H1 (cell line): ENCODE results near the gene SYTL1. TPM values are rescaled to one million over a fixed set of nuclear protein-coding genes. Genes with fewer than 3 reads are reported as not detected.

Experiments used
- CTCF ChIA-PET: fragments of 300-600 bp; sonication (Branson Sonifier 250); formaldehyde crosslinking; loops from one replicate; lab custom pipeline; 2021; ENCODE audit not compliant: partially characterized antibody; lab: Charles Lee
- POLR2A ChIA-PET: fragments of 300-600 bp; sonication (Branson Sonifier 250); formaldehyde crosslinking; loops from one replicate; lab custom pipeline; 2021; ENCODE audit warnings: inconsistent platforms; ENCODE audit not compliant: partially characterized antibody; lab: Charles Lee
- DNase-seq, 2 experiments: peaks; one replicate each; pipeline versions ENCODE4 v3.0.0 to v3.0.0-alpha.2; 2010 to 2022; ENCODE audit warnings: low spot score in 2 of 2, low read depth in 1 of 2, mixed read lengths in 1 of 2
- FAIRE-seq: peaks from 2 replicates; lab custom pipeline; 2011; peaks lifted over from hg19 to GRCh38; lab: Jason Lieb, UNC
- H2AFZ ChIP-seq: 2 replicates; pipeline ENCODE4 v1.8.1; 2012; ENCODE audit warnings: low read length, inconsistent platforms
- H2AK5ac ChIP-seq: 2 replicates; pipeline ENCODE4 v1.6.1; 2013; ENCODE audit warnings: low read depth, low read length
- H2BK120ac ChIP-seq: replicated peaks from 2 replicates; pipeline ENCODE3; 2013; ENCODE audit warnings: low read depth, low read length, inconsistent platforms
- H2BK12ac ChIP-seq: 2 replicates; pipeline ENCODE4 v1.6.1; 2013; ENCODE audit warnings: low read depth, low read length
- H2BK15ac ChIP-seq: 2 replicates; pipeline ENCODE4 v1.6.1; 2013; ENCODE audit warnings: low read length
- H2BK20ac ChIP-seq: 2 replicates; pipeline ENCODE4 v1.6.1; 2013; ENCODE audit warnings: low read length
- H2BK5ac ChIP-seq: 2 replicates; pipeline ENCODE4 v1.6.1; 2013; ENCODE audit warnings: low read depth, low read length
- H3K14ac ChIP-seq: 2 replicates; pipeline ENCODE4 v1.6.1; 2013; ENCODE audit warnings: inconsistent platforms; ENCODE audit not compliant: insufficient read length
- H3K18ac ChIP-seq: 2 replicates; pipeline ENCODE4 v1.6.1; 2013; ENCODE audit warnings: low read length; ENCODE audit errors: extremely low read depth
- H3K23ac ChIP-seq: 2 replicates; pipeline ENCODE4 v1.6.1; 2013; ENCODE audit warnings: inconsistent platforms; ENCODE audit not compliant: insufficient read length
- H3K23me2 ChIP-seq: 2 replicates; pipeline ENCODE4 v1.6.1; 2013; ENCODE audit warnings: low read depth, low read length
- H3K27ac ChIP-seq: 2 replicates; pipeline ENCODE4 v1.6.1; 2011; ENCODE audit warnings: low read depth, low read length, inconsistent platforms
- H3K27me3 ChIP-seq, 4 experiments: replicated peaks in 1 of 4; 1 replicate in 1 of 4; 2 replicates in 3 of 4; pipeline versions ENCODE4 v1.6.1 to v1.8.1; 2011 to 2013; ENCODE audit warnings: low read length in 3 of 4, mild to moderate bottlenecking in 3 of 4, inconsistent platforms in 2 of 4, mixed read lengths in 2 of 4, moderate library complexity in 1 of 4; ENCODE audit not compliant: control insufficient read depth in 3 of 4, insufficient read depth in 3 of 4; ENCODE audit errors: extremely low read depth in 1 of 4
- H3K36me3 ChIP-seq, 4 experiments: 2 replicates each; pipeline versions ENCODE4 v1.6.1 to v1.8.1; 2011 to 2013; ENCODE audit warnings: mild to moderate bottlenecking in 4 of 4, low read length in 3 of 4, moderate library complexity in 2 of 4, control low read depth in 1 of 4, inconsistent platforms in 1 of 4; ENCODE audit not compliant: insufficient read depth in 4 of 4, control insufficient read depth in 2 of 4
- H3K4ac ChIP-seq: replicated peaks from 2 replicates; pipeline ENCODE3; 2013; ENCODE audit warnings: low read length, low read depth, mixed read lengths, inconsistent platforms; ENCODE audit not compliant: insufficient read length
- H3K4me1 ChIP-seq, 4 experiments: replicated peaks in 1 of 4; 1 replicate in 1 of 4; 2 replicates in 3 of 4; pipeline versions ENCODE4 v1.6.1 to v1.8.1; 2011 to 2013; ENCODE audit warnings: low read length in 3 of 4, inconsistent platforms in 2 of 4, mixed read lengths in 1 of 4; ENCODE audit not compliant: insufficient read depth in 4 of 4, control insufficient read depth in 3 of 4
- H3K4me2 ChIP-seq, 2 experiments: 2 replicates each; pipeline versions ENCODE4 v1.6.1 to v1.8.1; 2011 to 2013; ENCODE audit warnings: low read depth in 2 of 2, low read length in 2 of 2, control low read depth in 1 of 2, inconsistent platforms in 1 of 2, mild to moderate bottlenecking in 1 of 2; ENCODE audit not compliant: insufficient read depth in 1 of 2
- H3K4me3 ChIP-seq, 4 experiments: fragments of 200-600, 300-600 bp in 1 of 4; sonication (generic), shearing (Covaris generic), sonication (Bioruptor Twin) in 1 of 4; 2 replicates each; pipeline versions ENCODE4 v1.5.1 to v1.8.1; 2011 to 2016; ENCODE audit warnings: low read length in 4 of 4, low read depth in 3 of 4, control low read depth in 2 of 4, inconsistent platforms in 2 of 4, mild to moderate bottlenecking in 2 of 4, mixed read lengths in 1 of 4, moderate library complexity in 1 of 4; ENCODE audit not compliant: insufficient read depth in 2 of 4; ENCODE audit errors: extremely low read depth in 1 of 4
- H3K56ac ChIP-seq: replicated peaks from 2 replicates; pipeline ENCODE3; 2013; ENCODE audit warnings: low read depth, mild to moderate bottlenecking, mixed read lengths, low read length, inconsistent platforms; ENCODE audit not compliant: insufficient read length
- H3K79me1 ChIP-seq: 2 replicates; pipeline ENCODE4 v1.6.1; 2013; ENCODE audit warnings: low read depth, low read length, control low read depth
- H3K79me2 ChIP-seq, 2 experiments: 2 replicates each; pipeline versions ENCODE4 v1.6.1 to v1.8.1; 2012 to 2013; ENCODE audit warnings: low read length in 2 of 2, mild to moderate bottlenecking in 2 of 2, inconsistent platforms in 1 of 2; ENCODE audit not compliant: insufficient read depth in 2 of 2, control insufficient read depth in 1 of 2
- H3K9ac ChIP-seq, 4 experiments: replicated peaks in 1 of 4; 1 replicate in 1 of 4; 2 replicates in 3 of 4; pipeline versions ENCODE4 v1.6.1 to v1.8.1; 2011 to 2013; ENCODE audit warnings: low read depth in 3 of 4, low read length in 3 of 4, control low read depth in 2 of 4, mild to moderate bottlenecking in 2 of 4, moderate library complexity in 2 of 4, inconsistent platforms in 1 of 4; ENCODE audit errors: extremely low read depth in 1 of 4
- H3K9me3 ChIP-seq, 2 experiments: 2 replicates each; pipeline versions ENCODE4 v1.6.1 to v1.8.1; 2012 to 2013; ENCODE audit warnings: mild to moderate bottlenecking in 2 of 2, moderate library complexity in 2 of 2, control low read depth in 1 of 2, inconsistent platforms in 1 of 2, low read depth in 1 of 2, low read length in 1 of 2, mixed read lengths in 1 of 2; ENCODE audit not compliant: insufficient read depth in 2 of 2
- H4K20me1 ChIP-seq, 2 experiments: replicated peaks in 1 of 2; 2 replicates each; pipeline versions ENCODE3 to v1.8.1; 2011 to 2013; ENCODE audit warnings: inconsistent platforms in 2 of 2, low read length in 2 of 2, mild to moderate bottlenecking in 1 of 2; ENCODE audit not compliant: insufficient read depth in 2 of 2, control insufficient read depth in 1 of 2
- H4K5ac ChIP-seq: 2 replicates; pipeline ENCODE4 v1.6.1; 2013; ENCODE audit warnings: low read length, low read depth, mixed read lengths, inconsistent platforms; ENCODE audit not compliant: insufficient read length
- H4K8ac ChIP-seq: 2 replicates; pipeline ENCODE4 v1.8.0; 2013; ENCODE audit warnings: mild to moderate bottlenecking, moderate library complexity, low read length, inconsistent platforms; ENCODE audit not compliant: insufficient read depth; ENCODE audit errors: extremely low read depth
- H4K91ac ChIP-seq: replicated peaks from 2 replicates; pipeline ENCODE3; 2013; ENCODE audit warnings: low read length, mixed read lengths, inconsistent platforms; ENCODE audit not compliant: insufficient read length
- BACH1 ChIP-seq: IDR thresholded peaks from 2 replicates; pipeline ENCODE4 v1.6.1; 2012; ENCODE audit warnings: low read length, improper control_type of control experiment
- HDAC6 ChIP-seq: IDR thresholded peaks from one replicate; pipeline ENCODE4 v1.7.1; 2012; ENCODE audit warnings: low read depth, mild to moderate bottlenecking, inconsistent platforms, low read length, moderate library complexity
- POLR2A ChIP-seq, 2 experiments: IDR thresholded peaks; 1 replicate in 1 of 2; 2 replicates in 1 of 2; pipeline ENCODE4 v1.6.1; 2011; ENCODE audit warnings: low read depth in 2 of 2, low read length in 2 of 2, mild to moderate bottlenecking in 2 of 2; ENCODE audit errors: control extremely low read depth in 1 of 2
- WGBS, 2 experiments: shearing (Covaris generic) in 1 of 2; methylation state at CpG; one replicate each; pipeline versions ENCODE4 v1.1.6 to v1.1.7; 2013 to 2015; ENCODE audit warnings: low lambda C conversion rate in 2 of 2, mixed read lengths in 2 of 2, inconsistent platforms in 1 of 2, low coverage in 1 of 2, missing lambda C conversion rate in 1 of 2; ENCODE audit not compliant: insufficient replicate concordance in 2 of 2, insufficient coverage in 1 of 2, insufficient read length in 1 of 2; ENCODE audit errors: extremely low coverage in 1 of 2, missing lambda C conversion rate in 1 of 2; 5-methylcytosine and 5-hydroxymethylcytosine counted together
- polyA plus RNA-seq, 7 experiments: library from polyadenylated mRNA; depleted of rRNA in 3 of 7; stranded (reverse) in 5 of 7; unstranded in 2 of 7; fragments of >200 nt in 5 of 7; fragments of 200-250 nt in 2 of 7; gene quantifications; 1 replicate in 5 of 7; 2 replicates in 1 of 7; 4 replicates in 1 of 7; pipeline versions ENCODE4 v1.2.1 to v1.2.3, GENCODE V29; 2011 to 2013; ENCODE audit warnings: missing spikeins in 2 of 7, mixed read lengths in 2 of 7
- total RNA-seq: library from RNA; stranded (reverse); fragmentation: NEBNext Ultra II Directional; extraction: Animal tissue kit (Norgen Biotek cat#: 25700); gene quantifications from 2 replicates; pipeline ENCODE4 v1.2.1, GENCODE V29; 2021

SYTL1 gene
- total and polyA plus RNA-seq, 2 of the 8 experiments (the other 6 are each of a cell fraction or from before 2014, with no cell fraction given), result 6.4 to 19.5 TPM

- 77% methylated on average over 3 of the region's 4 CpGs; no CpG with 5 or more reads in 1 of the 2 experiments for WGBS, 2 experiments
- no peak for FAIRE-seq
- Histone ChIP-seq H2BK15ac (peak overlapping the region; percentile 61), H2AK5ac (no peak overlapping the region), H3K79me2 (no peaks in the 10 kb centered on the region), H3K23me2 (no peaks in the 10 kb centered on the region), H3K4me3 (no peak overlapping the region), H3K36me3 (no peaks in the 10 kb centered on the region), H3K23ac (no peak overlapping the region), H3K4me1 (peaks cover 4 to 30% (median 12%) of the 10 kb centered on the region in 4 experiments), H3K4me2 (no peak overlapping the region), H2BK120ac (no peak overlapping the region), H3K4ac (no peak overlapping the region), H2BK12ac (no peak overlapping the region), H4K8ac (no peak overlapping the region), H2BK5ac (no peak overlapping the region), H4K91ac (no peak overlapping the region), H3K56ac (no peak overlapping the region), H2AFZ (no peak overlapping the region), H3K27me3 (no peaks in the 10 kb centered on the region), H3K14ac (no peak overlapping the region), H3K27ac (no peak overlapping the region), H4K5ac (no peak overlapping the region), H4K20me1 (peaks cover 2 to 8% of the 10 kb centered on the region in 2 experiments), H3K9me3 (no peaks in the 10 kb centered on the region), H3K9ac (0 out of 7 replicates have a peak overlapping the region, but pooled peaks of 1 of the 4 experiments have one; percentile 4), H2BK20ac (peak overlapping the region; percentile 86; the same call in 1 of the 2 replicates), H3K79me1 (no peaks in the 10 kb centered on the region), H3K18ac (no peak overlapping the region)
- POLR2A ChIA-PET, result interaction anchor here (0.8 to 2.1 kb wide), 8 partner anchors 13 to 196 kb away, joined by 3 to 8 read pairs (median 4); partner anchors contain the start of genes MAP3K6 and SYTL1
- CTCF ChIA-PET, result interaction anchor here (0.9 to 37.8 kb wide), 18 partner anchors 8 to 272 kb away, joined by 3 to 863 read pairs (median 5); partner anchors contain the start of genes AHDC1, GPR3, MAP3K6 and SYTL1
- TF ChIP-seq BACH1 (no peak), POLR2A (IDR thresholded peaks at IDR 0.05; ENCODE audit: control extremely low read depth in 1 of 2, low read depth in 2 of 2, low read length in 2 of 2) (peak in 1 of 2 experiments; percentile 12; a peak in 1 of 3 replicates), HDAC6 (no peak)
- DNase-seq, result no peak
Measured at GRCh38 chr1:27398405-27399149, 56.8 kb downstream of the SYTL1 start.
